ENCODE measurements around the gene IMP3.
A peak's percentile ranks its signal among the peaks of the same experiment; 100 is the strongest.

The IMP3 gene

DNA sequence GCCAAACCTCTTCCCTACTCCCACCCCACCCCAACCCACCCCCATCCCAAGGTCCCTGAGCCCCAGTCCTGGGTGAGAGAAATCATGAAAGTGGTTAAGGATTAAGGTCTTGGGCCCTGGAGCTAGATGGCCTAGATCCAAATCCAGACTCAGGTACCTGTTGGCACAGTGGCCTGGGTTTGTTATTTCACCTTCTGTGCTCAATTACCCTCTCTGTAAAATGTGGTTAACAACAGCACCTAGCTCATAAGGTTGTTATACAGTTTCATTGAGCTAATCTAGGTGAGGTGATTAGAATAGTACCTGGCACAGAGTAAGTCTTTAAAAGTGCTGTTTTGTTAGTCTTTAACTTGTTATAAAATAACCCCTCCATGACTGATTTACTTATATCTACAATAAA is 8.1 kb downstream of the IMP3 start:
- TF ChIP-seq, protein P1, sequence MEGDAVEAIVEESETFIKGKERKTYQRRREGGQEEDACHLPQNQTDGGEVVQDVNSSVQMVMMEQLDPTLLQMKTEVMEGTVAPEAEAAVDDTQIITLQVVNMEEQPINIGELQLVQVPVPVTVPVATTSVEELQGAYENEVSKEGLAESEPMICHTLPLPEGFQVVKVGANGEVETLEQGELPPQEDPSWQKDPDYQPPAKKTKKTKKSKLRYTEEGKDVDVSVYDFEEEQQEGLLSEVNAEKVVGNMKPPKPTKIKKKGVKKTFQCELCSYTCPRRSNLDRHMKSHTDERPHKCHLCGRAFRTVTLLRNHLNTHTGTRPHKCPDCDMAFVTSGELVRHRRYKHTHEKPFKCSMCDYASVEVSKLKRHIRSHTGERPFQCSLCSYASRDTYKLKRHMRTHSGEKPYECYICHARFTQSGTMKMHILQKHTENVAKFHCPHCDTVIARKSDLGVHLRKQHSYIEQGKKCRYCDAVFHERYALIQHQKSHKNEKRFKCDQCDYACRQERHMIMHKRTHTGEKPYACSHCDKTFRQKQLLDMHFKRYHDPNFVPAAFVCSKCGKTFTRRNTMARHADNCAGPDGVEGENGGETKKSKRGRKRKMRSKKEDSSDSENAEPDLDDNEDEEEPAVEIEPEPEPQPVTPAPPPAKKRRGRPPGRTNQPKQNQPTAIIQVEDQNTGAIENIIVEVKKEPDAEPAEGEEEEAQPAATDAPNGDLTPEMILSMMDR (IDR thresholded peaks at IDR 0.05; ENCODE audit: insufficient read depth, low read depth, low read length, missing control alignments), result no peak
- H3K4me3 ChIP-seq (ENCODE audit: low read length), result no peak overlapping the region

DNA sequence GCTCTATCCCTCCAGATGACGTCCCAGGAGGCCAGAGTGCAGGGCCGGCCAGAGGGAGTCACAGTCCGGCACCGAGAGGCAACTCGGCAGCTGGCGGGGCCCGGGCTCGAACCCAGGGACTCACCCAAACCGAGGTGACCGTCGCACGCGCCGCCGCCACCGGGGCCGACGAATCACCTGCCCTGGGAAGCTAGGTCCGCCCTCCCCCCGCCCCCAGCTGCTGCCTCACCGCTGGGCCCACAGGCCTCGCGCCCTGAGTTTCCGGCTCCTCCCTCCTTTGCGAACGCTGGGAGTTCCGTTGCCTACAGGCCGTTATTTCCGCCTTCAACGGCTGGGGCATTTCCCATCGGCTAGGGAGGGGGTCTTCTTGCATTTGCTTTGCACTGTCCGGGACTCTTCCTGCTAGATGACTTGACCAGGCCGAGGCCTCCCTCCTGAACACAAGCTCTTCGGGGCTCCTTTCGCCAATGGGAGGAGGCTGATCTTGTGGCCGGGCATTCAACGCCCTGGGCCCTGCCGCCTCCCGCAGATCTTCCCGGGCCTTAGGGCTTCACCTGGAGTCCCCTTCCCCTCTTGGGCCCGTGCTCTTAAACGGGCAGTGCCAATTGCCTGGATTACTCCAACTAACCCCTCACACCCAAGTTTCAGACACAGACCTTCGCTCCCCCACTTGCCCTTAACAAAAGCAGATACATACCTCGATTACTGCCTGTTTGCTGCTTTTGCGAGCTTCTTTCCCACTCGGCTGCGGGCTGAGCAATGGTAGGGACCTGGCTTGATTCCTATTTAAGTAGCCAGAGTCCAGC is 14.3 kb downstream of the IMP3 start, which contains the start of gene SNUPN:
SNUPN (minus strand) TSS at position 184 of the 806 bp plus-strand sequence. CDS start 4,674 bp downstream, outside the sequence.
- DNase-seq (ENCODE audit: low read depth), result peak; percentile 93
- H3K4me3 ChIP-seq (ENCODE audit: low read length), result peak within 1 kb of the TSS; percentile 97
- TF ChIP-seq, protein P1 (IDR thresholded peaks at IDR 0.05; ENCODE audit: insufficient read depth, low read depth, low read length, missing control alignments), result no peak

More for the DNA sequence above, 8.1 kb downstream of the IMP3 start:
- no peak for DNase-seq (ENCODE audit: low read depth)

DNA sequence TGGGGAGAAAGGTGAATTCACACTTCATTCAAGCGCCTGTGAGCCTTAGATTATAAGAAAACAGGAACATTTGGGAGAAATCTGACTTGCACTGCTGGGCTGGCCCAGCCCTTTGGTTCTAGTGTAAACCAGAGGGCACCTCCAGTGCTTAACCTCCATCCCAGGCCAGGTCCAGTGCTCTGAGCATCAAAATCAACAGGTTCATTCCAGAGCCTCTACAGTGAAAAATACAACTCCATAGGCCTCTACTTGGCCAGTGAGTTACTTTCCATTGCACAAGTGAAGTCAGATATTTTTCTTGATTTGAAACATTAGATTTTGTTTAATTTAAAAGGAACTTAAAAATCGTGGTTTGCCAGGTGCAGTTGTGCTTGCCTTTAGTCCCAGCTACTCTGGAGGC is 17.5 kb downstream of the IMP3 start:
- TF ChIP-seq, protein P1 (IDR thresholded peaks at IDR 0.05; ENCODE audit: insufficient read depth, low read depth, low read length, missing control alignments), result no peak
- no peak overlapping the region for H3K4me3 ChIP-seq (ENCODE audit: low read length)

DNA sequence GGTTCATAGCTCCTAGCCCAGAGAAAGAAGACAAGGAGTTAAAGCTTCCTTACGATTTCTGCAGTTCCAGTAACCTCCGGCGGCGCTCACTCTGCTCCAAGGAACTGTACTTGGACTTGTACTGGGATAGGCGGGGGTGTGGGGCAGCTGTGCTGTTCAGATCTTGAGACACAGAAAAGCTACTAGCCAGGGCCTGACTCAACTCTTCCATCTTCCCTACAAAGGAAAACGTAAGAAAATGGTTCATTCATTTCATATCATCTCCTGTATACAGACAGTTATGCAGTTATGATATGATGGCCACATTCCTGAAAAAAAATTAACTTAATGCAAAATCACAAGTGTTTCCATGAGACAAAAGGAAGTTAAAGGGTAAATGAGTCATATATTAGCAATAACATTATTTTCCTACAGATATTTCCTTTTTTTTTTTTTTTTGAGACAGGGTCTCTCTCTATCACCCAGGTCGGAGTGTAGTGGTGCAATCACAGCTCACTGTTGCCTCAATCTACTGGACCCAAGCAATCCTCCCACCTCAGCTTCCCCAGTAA is 19.1 kb downstream of the IMP3 start:
- DNase-seq (ENCODE audit: low read depth), result peak; percentile 83
- no peak overlapping the region for H3K4me3 ChIP-seq (ENCODE audit: low read length)

More for the DNA sequence above, 17.5 kb downstream of the IMP3 start:
- DNase-seq (ENCODE audit: low read depth), result no peak

DNA sequence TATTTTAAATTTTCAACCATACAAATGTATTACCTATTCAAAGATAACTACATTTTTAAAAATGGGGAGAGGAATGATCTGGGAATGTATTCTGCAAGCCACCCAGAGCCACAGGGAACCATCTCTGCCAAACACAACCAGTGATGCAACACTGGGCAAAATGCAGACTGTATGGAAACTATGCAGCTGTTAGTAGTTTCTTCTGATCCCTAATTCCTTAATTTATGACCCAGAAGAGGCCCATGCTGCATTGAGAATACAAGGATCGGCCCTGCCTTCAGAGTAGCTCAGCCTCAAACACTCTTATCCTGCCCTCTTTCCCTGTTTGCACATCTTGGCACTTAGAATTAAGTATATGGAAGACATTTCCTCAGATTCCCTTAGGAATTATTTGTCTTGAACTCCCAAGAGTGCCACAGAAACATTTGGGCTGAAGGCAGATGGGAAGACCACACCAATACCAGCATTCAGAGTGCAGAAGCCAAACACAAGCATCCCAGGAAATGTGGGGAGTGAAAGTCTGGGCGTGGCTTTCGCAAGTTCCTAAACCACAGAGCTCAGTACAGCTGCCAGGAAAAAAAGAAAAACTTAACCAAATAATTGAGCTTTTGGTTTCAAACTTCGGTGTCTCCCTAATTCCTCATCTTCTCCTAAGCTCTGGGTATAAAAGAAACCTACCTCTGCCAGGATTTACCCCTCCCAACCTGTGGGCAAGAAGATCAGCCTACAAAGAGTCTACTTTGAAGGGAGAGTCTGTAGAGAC is 19.8 kb downstream of the IMP3 start:
- TF ChIP-seq, protein P1 (IDR thresholded peaks at IDR 0.05; ENCODE audit: insufficient read depth, low read depth, low read length, missing control alignments), result no peak
- no peak overlapping the region for H3K4me3 ChIP-seq (ENCODE audit: low read length)
- peak; percentile 33 for DNase-seq (ENCODE audit: low read depth)

More for the DNA sequence above, 19.1 kb downstream of the IMP3 start:
- TF ChIP-seq, protein P1 (IDR thresholded peaks at IDR 0.05; ENCODE audit: insufficient read depth, low read depth, low read length, missing control alignments), result peak; percentile 48

DNA sequence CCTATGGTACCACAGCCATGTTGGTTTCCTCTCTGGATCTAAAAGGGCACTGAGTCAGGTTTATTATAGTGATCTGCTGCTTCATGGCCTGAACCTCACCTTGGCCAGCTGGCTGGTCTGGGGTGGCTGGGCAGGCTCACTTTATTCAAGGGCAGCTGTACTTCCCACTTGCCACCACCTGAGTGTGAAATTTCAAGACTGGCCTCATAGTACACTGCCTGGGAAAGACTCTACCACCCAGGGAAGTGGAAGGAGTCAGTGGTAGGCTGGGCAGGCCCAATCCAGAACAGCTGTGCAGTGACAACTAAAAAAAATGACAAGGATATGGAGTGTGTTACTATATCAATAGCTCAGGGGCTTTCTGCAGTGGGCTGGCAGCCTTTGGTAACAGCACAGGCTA is 23.3 kb downstream of the IMP3 start:
- TF ChIP-seq, protein P1 (IDR thresholded peaks at IDR 0.05; ENCODE audit: insufficient read depth, low read depth, low read length, missing control alignments), result no peak
- no peak for DNase-seq (ENCODE audit: low read depth)
- no peak overlapping the region for H3K4me3 ChIP-seq (ENCODE audit: low read length)

Measured in epithelial cell of esophagus (primary cell).